ENCODE data around the gene ZNF500. TPM values are rescaled to one million over a fixed set of nuclear protein-coding genes. Genes with fewer than 3 reads are reported as not detected.
A peak's percentile ranks its signal among the peaks of the same experiment; 100 is the strongest.

Gene ZNF500
- total RNA-seq, 6 experiments from 2014 or later: 4.5 to 6.6 (median 5.8) TPM

GRCh38 chr16:4792951-4793513, 26.1 kb upstream of the ZNF500 start:
- no peak for DNase-seq
- Histone ChIP-seq H3K4me1 (peaks cover 0 to 12% (median 0%) of the 10 kb centered on the region in 4 donors), H3K4me3 (no peak overlapping the region), H3K9me3 (no peaks in the 10 kb centered on the region), H3K27me3 (no peaks in the 10 kb centered on the region), H3K36me3 (peaks cover 0 to 6% (median 0%) of the 10 kb centered on the region in 4 donors), H3K27ac (no peak overlapping the region)
- intact Hi-C loops (cut with DNase I): no loop called here
- 69% methylated on average over 9 of the region's 13 CpGs for WGBS (ENCODE audit: insufficient coverage, low coverage, low lambda C conversion rate, missing lambda C conversion rate)
- peak in 1 of 4 donors; percentile 31 for ATAC-seq
- TF ChIP-seq CTCF (IDR thresholded peaks at IDR 0.05) (no peak), POLR2A (IDR thresholded peaks at IDR 0.05) (no peak)

- Histone ChIP-seq H3K27ac (no peak overlapping the region), H3K36me3 (no peaks in the 10 kb centered on the region), H3K4me1 (peaks cover 0 to 14% (median 0%) of the 10 kb centered on the region in 4 donors), H3K27me3 (no peaks in the 10 kb centered on the region), H3K9me3 (no peaks in the 10 kb centered on the region), H3K4me3 (no peak overlapping the region)
- intact Hi-C loops (cut with DNase I): no loop called here
- ATAC-seq (no peak), DNase-seq (no peak)
- WGBS (ENCODE audit: insufficient coverage, low coverage, low lambda C conversion rate, missing lambda C conversion rate): 50% methylated on average over 1 of the region's 10 CpGs
- TF ChIP-seq CTCF (IDR thresholded peaks at IDR 0.05): no peak
- TF ChIP-seq POLR2A (IDR thresholded peaks at IDR 0.05): no peak
These were observed 23.9 kb upstream of the ZNF500 start for GRCh38 chr16:4790871-4791270.

DNA sequence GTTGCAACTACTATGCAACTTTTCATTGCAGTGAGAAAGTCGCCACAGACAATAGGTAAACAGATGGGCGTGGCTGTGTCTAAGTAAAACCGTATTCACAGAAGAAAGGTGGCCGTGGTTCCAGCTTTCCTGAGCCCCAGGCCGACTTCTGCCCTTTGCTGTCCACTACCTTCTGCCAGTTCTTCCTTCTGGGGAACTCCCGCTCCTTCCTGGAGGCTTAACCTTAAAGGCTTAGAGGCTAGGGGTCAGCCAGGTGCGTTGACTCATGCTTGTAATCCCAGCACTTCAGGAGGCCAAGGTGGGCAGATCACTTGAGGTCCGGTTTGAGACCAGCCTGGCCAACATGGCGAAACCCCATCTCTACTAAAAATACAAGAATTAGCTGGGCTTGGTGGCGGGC, 23.3 kb upstream of the ZNF500 start:
- intact Hi-C loops (cut with DNase I): no loop called here
- H3K4me3 ChIP-seq: no peak overlapping the region
- no peaks in the 10 kb centered on the region for H3K27me3 ChIP-seq
- peaks cover 0 to 14% (median 0%) of the 10 kb centered on the region in 4 donors for H3K4me1 ChIP-seq
- no peaks in the 10 kb centered on the region for H3K9me3 ChIP-seq
- 83% methylated on average over 9 of the region's 10 CpGs for WGBS (ENCODE audit: insufficient coverage, low coverage, low lambda C conversion rate, missing lambda C conversion rate)
- ATAC-seq (no peak), DNase-seq (no peak)
- no peaks in the 10 kb centered on the region for H3K36me3 ChIP-seq
- TF ChIP-seq POLR2A (IDR thresholded peaks at IDR 0.05) (no peak), CTCF (IDR thresholded peaks at IDR 0.05) (no peak)
- no peak overlapping the region for H3K27ac ChIP-seq

DNA sequence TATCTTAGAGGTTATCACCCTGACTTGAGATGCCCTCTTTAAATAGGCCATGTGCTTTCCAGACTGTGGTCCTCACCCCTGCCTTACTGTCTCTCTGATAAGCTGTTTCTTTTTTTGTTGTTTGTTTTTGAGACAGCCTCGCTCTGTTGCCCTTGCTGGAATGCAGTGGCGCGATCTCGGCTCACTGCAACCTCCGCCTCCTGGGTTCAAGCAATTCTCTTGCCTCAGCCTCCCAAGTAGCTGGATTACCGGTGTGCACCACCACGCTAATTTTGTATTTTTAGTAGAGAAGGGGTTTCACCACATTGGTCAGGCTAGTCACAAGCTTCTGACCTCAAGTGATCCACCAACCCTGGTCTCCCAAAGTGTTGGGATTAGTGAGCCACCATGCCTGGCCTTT, 21.9 kb upstream of the ZNF500 start:
- WGBS (ENCODE audit: insufficient coverage, low coverage, low lambda C conversion rate, missing lambda C conversion rate): 73% methylated on average over 6 of the region's 7 CpGs
- ATAC-seq (no peak), DNase-seq (no peak)
- H3K4me3 ChIP-seq: no peak overlapping the region
- no peak overlapping the region for H3K27ac ChIP-seq
- peaks cover 0 to 14% (median 0%) of the 10 kb centered on the region in 4 donors for H3K4me1 ChIP-seq
- no peaks in the 10 kb centered on the region for H3K27me3 ChIP-seq
- no peaks in the 10 kb centered on the region for H3K9me3 ChIP-seq
- no peaks in the 10 kb centered on the region for H3K36me3 ChIP-seq
- TF ChIP-seq CTCF (IDR thresholded peaks at IDR 0.05) (no peak), POLR2A (IDR thresholded peaks at IDR 0.05) (no peak)
- intact Hi-C loops (cut with DNase I): no loop called here

Data from right lobe of liver (tissue), 6 donors.